GM12874 (cell line): ENCODE data around the gene PCDHA1.

Source experiments
- TF ChIP-seq, protein P1 (sequence below): IDR thresholded peaks from 2 replicates; pipeline ENCODE4 v1.5.1; 2011; ENCODE audit warnings: low read depth, mild to moderate bottlenecking, control low read depth, low read length, moderate library complexity; ENCODE audit not compliant: insufficient read depth

The PCDHA1 gene

DNA sequence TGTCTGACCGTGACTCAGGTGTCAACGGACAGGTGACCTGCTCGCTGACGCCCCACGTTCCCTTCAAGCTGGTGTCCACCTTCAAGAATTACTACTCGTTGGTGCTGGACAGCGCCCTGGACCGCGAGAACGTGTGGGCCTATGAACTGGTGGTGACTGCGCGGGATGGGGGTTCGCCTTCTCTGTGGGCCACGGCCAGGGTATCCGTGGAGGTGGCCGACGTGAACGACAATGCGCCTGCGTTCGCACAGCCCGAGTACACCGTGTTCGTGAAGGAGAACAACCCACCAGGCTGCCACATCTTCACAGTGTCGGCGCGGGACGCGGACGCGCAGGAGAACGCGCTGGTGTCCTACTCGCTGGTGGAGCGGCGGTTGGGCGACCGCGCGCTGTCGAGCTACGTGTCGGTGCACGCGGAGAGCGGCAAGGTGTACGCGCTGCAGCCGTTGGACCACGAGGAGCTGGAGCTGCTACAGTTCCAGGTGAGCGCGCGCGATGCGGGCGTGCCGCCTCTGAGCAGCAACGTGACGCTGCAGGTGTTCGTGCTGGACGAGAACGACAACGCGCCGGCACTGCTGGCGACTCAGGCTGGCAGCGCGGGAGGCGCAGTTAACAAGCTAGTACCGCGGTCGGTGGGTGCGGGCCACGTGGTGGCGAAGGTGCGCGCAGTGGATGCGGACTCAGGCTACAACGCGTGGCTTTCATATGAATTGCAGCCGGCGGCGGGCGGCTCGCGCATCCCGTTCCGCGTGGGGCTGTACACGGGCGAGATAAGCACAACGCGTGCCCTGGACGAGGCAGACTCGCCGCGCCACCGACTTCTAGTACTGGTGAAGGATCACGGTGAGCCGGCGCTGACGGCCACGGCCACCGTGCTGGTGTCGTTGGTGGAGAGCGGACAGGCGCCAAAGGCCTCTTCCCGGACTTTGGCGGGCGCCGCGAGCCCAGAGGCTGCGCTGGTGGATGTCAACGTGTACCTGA is 84.6 kb downstream of the PCDHA1 start:
- TF ChIP-seq, protein P1, sequence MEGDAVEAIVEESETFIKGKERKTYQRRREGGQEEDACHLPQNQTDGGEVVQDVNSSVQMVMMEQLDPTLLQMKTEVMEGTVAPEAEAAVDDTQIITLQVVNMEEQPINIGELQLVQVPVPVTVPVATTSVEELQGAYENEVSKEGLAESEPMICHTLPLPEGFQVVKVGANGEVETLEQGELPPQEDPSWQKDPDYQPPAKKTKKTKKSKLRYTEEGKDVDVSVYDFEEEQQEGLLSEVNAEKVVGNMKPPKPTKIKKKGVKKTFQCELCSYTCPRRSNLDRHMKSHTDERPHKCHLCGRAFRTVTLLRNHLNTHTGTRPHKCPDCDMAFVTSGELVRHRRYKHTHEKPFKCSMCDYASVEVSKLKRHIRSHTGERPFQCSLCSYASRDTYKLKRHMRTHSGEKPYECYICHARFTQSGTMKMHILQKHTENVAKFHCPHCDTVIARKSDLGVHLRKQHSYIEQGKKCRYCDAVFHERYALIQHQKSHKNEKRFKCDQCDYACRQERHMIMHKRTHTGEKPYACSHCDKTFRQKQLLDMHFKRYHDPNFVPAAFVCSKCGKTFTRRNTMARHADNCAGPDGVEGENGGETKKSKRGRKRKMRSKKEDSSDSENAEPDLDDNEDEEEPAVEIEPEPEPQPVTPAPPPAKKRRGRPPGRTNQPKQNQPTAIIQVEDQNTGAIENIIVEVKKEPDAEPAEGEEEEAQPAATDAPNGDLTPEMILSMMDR = no peak

DNA sequence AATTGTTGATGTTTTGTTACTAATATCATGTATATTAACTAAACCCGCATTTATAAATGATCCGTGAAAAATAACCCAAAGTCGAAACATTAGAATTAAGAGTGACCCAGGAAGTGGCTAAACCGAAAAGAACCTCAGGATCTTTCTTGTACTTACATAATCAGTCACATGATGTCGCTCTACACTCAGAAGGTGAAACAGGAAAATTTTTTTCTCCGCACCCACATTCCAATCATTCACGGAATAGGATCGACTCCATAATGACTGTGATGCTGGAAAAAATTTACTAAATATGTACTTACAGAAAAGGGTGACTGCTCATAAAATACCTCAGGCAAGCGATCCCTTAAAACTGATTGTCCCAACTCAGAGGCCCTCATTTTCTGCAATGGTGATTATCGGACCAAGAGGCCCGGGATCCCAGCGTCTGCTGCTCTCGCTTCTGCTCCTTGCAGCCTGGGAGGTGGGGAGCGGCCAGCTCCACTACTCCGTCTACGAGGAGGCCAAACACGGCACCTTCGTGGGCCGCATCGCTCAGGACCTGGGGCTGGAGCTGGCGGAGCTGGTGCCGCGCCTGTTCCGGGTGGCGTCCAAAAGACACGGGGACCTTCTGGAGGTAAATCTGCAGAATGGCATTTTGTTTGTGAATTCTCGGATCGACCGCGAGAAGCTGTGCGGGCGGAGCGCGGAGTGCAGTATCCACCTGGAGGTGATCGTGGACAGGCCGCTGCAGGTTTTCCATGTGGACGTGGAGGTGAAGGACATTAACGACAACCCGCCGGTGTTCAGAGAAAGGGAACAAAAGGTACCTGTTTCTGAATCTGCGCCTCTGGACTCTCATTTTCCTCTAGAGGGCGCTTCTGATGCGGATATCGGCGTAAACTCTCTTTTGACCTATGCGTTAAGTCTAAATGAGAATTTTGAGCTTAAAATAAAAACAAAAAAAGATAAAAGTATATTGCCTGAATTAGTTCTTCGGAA is 89.4 kb downstream of the PCDHA1 start, which contains the start of gene PCDHA12:
Gene PCDHA12 (plus strand): TSS at position 224 of the 981 bp plus-strand sequence. CDS start 165 bp downstream, at position 389.
- TF ChIP-seq, protein P1 = no peak

DNA sequence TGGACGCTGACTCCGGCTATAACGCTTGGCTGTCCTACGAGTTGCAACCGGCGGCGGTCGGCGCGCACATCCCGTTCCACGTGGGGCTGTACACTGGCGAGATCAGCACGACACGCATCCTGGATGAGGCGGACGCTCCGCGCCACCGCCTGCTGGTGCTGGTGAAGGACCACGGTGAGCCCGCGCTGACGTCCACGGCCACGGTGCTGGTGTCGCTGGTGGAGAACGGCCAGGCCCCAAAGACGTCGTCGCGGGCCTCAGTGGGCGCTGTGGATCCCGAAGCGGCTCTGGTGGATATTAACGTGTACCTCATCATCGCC is 91.3 kb downstream of the PCDHA1 start:
- TF ChIP-seq, protein P1 = no peak

DNA sequence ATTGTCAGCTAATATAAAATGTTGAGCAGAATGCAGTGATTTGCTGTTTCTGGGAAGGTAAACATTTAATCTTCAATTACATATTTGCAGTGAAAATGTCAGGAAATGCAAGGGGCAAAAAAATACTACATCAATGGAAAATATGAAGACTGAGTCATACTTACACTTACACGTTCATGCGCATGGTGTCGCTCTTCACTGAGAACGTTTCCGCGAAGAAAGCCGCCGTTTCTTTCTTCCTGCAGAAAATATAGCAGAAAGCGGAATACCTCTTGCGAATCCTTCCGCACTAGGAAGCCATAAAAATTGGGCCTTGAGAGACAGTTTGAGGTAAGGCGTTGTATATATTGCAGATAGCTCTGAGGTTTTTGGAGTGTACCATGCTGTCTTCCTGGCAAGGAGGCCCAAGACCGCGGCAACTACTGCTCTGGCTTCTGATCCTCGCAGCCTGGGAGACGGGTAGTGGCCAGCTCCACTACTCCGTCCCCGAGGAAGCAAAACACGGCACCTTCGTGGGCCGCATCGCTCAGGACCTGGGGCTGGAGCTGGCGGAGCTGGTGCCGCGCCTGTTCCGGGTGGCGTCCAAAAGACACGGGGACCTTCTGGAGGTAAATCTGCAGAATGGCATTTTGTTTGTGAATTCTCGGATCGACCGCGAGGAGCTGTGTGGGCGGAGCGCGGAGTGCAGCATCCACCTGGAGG is 96.1 kb downstream of the PCDHA1 start, which contains the start of gene PCDHA13:
Gene PCDHA13 (plus strand): TSS at position 236 of the 702 bp plus-strand sequence. CDS start 145 bp downstream, at position 381.
- TF ChIP-seq, protein P1 = no peak

DNA sequence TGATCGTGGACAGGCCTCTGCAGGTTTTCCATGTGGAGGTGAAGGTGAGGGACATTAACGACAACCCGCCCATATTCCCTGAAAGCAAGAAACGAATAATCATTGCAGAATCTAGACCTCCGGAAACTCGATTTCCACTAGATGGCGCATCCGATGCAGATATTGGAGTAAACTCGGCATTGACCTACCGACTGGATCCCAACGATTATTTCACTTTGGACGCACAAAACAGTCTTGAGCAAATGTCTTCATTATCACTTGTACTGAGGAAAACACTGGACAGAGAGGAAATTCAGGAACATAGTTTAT is 96.6 kb downstream of the PCDHA1 start:
- TF ChIP-seq, protein P1 = no peak

DNA sequence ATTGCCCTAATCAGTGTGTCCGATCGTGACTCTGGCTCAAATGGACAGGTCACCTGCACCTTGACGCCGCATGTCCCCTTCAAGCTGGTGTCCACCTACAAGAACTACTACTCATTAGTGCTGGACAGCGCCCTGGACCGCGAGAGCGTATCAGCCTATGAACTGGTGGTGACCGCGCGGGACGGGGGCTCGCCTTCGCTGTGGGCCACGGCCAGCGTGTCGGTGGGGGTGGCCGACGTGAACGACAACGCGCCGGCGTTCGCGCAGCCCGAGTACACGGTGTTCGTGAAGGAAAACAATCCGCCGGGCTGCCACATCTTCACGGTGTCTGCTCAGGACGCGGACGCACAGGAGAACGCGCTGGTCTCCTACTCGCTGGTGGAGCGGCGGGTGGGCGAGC is 97.4 kb downstream of the PCDHA1 start:
- TF ChIP-seq, protein P1 = no peak
